Hippocampal formation (tissue), 2 donors: ENCODE data around the gene CSTF3.
"Not testable (repeated sequence)": the region's sequence is repeated elsewhere in the genome, so short reads cannot be mapped to it uniquely, and the experiment has no call there.

Experiments used
- DNase-seq, 2 donors: peaks; one replicate each; lab custom pipeline; 2025; lab: John Stamatoyannopoulos, UW

Gene CSTF3

DNA sequence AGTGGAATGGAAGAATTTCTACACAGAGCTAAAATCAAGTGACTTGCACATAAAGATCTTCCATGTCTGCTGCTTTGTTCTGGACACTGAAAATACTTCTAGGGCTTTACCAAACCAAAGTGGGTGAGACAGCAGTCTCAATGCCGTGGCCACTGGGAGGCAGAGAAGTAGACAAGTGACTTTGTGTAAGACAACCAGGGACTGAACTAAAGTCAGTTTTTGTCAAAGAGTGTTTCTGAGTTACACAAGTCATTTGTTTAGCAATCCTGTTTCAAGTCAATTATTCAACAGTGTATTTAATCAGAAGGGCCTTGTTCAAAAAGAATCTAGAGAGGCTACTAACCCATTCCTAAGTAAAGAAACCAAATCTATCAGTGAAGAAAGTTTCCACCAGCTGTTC lies 75.3 kb downstream of the CSTF3 start:
- no peak for DNase-seq

DNA sequence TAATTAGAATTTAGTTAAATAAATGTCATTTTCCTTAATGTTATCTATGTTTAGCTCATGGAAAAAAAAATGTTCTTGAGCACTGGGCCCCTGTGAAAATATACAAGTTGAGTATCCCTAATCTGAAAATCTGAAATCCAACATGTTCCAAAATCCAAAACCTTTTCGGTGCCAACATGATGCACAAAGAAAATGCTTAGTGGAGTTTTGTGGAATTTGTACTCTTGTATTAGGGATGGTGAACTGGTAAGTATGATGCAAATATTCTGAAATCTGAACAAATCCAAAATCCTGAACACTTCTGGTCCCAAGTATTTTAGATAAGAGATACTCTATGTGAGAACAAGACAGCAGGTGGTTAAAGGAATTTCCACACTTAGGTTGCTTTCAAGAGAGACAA lies 77.4 kb downstream of the CSTF3 start:
- DNase-seq: no peak

DNA sequence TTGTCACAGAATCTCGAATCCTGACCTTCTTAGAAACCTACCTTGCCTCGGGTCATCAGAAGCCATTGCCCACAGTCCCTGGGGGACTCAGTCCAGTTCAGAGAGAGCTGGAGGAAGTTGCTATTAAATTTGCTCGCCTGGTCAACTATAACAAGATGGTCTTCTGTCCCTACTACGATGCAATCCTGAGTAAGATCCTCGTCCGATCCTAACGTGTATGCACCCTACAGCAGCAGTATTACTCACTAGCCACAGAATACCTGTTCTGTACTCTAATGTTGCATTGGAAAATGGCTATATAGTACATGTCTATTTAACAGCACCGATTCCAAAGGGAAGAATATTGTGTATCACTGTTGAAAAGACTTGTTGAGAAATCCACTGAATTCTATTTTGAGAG lies 88.8 kb downstream of the CSTF3 start:
- no peak for DNase-seq

DNA sequence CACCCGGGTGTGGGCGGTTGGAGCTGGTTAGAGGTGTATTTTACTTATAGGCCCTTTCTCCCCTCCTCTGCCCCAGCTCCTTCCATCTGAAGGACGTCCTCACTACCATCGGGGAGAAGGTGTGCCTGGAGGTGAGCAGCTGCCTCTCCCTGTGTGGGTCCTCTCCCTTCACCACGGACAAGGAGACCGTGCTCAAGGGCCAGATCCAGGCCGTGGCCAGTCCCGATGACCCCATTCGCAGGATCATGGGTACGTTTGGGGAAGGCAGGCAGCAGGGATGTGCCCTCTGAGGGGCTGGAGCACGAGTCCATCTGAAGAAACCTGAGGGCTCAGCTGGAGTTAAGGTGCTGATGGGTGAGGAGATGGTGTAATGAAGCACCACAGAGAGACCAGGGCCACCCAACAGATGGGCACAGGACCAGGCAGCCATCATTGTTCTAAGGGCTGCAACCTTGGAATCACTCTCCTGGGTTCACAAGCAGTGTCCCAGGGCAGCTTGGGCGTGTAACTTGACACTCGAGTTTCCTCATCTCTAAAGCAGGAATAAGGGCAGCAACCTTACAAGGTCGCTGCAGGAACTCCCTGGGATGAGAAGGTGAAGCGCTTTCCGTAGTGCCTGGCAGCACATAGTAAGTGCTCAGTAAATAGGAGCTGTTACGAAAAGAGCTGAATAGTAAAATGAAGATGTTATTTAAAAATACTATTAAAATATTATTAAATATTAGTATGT lies 92.5 kb downstream of the CSTF3 start:
- no peak for DNase-seq

DNA sequence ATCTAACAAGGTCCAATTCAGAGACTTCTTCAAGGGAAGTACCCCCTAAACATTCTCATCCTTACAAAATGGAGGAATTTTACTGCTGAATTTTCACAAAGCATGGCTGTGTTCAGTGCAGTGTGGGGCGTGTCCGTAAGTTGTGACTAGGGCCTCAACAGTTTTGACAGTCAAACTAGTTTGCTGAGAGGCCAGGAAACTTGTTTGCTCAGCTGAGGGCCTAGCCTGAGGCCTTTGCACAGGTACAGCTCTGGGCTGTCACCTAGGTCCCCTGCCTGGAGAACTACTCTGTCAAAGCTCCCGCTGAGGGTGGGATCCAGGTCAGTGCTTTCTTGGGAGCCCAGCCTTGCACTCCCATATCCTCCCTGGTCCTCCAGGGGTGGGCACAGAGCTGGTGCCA lies 94.0 kb downstream of the CSTF3 start:
- no peak for DNase-seq

DNA sequence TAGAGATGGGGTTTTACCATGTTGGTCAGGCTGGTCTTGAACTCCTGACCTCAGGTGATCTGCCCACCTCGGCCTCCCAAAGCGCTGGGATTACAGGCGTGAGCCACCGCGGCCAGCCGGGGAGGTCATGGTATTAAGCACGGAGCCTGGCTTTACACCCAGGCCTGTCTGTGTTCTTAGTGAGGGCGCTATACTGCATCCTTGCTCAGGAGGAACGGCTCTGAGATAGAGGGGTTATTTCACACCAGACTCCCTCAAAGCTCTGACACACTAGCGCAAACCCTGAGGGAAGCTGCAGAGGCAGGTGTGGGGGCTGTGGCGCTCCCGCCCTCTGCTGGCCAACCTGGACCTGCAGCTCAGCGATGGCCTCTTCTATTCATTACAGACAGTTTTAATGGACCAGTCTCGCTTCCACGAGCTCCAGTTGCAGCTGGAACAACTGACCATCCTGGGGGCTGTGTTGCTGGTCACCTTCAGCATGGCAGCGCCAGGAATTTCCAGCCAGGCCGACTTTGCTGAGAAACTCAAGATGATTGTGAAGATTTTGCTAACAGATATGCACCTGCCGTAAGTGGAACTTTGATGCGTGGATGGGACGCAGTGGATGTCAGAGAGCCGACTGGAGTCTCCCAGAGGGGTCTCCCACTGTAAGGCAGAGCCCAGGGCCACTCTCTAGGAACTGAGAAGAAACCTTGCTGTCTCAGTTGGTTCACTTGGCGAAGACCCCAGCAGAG lies 95.7 kb downstream of the CSTF3 start:
- DNase-seq: peak; percentile 36 to 38

DNA sequence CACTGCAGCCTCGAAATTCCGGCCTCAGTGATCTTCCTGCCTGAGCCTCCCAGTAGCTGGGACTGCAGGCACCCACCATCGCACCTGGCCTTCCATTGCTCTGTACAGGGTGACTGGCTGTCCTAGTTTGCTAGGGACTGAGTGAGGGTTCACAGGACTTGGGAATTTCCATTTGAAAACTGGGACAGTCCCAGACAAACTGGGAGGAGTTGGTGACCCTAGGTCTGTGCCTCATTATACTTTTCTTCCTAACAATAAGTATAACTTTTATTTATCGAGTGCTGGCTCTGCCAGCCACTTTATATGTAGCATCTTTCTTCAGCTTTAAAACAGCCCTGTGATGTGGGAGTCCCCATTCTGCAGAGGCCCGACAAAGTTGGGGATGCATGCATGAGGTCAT lies 96.4 kb downstream of the CSTF3 start:
- no peak for DNase-seq

DNA sequence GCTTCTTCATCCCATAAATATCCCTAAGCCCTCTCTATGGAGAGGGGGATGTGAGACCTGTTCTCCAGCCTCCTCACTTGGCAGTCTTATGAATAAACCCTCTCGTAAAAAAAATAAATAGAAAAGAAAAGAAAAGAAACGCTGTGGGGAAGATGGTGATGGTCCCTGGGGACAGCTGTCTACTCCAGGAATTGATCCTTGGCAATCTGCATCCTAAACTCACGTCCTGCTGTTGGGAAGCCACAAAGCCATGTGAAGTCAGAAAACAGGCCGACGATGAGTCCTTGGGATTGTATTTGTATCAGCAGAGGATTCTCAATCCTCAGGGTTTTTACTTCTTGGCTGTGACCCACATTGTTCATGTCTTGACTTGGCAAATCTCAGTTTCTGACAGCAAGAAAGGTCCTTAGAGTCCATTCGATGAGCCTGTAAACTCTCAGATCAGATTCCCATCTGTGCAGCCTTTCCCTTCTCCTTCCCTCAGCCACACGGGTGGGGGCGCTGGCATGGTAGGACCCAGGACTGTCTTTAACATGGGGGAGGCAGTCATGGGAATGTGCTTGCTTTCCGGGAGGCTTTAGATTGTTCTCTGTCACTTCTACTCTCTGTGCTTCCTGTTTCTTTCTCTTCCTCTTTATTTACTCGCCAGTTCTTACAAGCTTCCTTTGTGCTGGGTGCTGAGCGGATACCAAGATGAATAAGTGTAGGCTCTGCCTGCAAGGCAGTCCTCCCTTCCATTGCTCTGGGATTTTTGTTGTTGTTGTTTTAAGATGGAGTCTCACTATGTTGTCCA lies 97.1 kb downstream of the CSTF3 start:
- no peak for DNase-seq

DNA sequence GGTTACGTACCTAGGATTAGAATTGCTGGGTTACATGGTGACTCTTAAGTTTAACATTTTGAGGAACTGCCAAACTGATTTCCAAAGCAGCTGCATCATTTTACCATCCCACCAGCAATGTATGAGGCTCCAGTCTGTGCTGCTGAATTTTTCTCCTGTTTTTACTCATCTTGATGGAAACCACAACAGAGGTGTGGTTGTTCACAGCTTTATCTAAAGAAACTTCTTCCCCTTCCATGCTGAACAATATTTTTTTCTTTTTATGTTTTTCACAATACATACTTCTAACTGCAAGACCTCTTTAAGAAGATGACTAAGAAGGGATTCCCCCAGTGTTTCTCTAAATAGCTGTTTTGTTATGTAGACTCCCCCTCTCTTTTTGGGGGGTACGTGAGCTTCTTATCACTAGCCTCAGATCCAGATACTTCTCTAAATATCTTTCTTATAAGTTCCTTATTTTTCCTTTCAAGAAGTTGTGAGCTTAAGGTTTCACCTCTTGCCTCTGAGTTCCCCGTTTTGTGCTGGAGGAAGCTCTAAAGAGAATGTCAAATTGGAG lies 97.9 kb downstream of the CSTF3 start:
- peak in 1 of 2 donors; percentile 15 for DNase-seq

DNA sequence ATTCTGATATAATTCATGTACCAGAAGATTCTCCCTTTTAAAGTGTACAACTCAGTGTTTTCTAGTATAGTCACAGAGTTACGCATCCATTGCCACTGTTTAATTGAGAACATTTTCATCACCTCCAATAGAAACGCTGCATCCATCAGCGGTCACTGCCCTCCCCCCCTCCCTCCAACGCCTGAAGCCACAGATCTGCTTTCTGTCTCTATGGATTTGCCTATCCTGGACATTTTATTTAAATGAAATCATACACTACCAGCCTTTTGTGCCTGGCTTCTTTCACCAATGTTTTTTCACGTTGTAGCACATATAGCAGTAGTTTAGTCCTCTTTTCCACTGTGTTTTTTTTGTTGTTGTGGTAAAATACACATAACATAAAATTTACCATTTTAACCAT lies 99.1 kb downstream of the CSTF3 start:
- DNase-seq: no peak

DNA sequence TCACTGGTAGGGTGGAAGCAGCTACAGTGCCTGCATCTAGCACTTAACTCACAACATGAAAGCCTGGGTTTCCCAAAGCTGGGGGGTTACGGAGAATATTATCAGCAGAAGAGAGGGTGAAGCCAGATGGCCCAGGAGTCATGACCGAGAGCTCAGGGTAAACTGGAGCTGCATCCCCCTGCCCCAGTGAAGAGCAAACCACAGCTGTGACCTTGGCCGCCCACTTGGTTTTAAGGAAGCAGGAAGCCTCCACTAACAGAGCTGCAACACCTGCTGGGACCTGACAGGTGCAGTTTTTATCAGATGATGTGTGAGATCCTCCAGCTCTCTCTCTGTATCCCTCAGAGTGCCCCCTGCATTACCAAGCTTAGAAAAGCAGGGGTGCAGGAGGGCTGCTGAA lies 101.0 kb downstream of the CSTF3 start:
- no peak for DNase-seq

DNA sequence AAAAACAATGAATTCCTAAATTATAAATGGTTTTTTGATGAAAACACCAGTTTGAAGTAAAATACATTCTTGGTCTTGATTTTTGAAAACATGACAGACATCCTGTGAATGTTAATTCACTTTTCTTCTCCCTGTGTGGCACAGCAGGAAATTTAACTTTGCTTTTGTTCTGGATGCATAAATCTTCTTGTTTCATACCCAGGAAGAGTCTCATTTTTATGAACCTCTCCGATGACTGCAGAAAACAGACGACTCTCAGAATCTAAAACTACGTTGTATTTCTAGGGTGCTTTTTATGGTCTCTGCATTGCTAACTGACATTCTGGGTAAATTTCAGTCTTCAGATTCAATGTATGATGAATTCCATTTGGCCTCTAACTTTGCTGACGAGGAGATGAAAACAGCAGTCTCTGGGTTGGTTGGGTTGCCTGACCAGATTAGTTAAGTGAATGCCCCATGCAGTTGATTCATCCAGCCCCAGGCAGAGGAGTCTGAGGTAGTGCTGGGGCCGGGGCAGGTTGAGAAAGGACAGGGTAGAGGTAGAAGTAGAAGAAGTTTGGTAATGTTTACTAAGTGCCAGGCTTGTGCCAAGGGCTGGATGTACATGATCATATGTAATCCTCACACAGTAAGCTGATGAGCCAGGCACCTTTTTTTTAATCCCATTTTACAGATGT lies 101.8 kb downstream of the CSTF3 start:
- no peak for DNase-seq

DNA sequence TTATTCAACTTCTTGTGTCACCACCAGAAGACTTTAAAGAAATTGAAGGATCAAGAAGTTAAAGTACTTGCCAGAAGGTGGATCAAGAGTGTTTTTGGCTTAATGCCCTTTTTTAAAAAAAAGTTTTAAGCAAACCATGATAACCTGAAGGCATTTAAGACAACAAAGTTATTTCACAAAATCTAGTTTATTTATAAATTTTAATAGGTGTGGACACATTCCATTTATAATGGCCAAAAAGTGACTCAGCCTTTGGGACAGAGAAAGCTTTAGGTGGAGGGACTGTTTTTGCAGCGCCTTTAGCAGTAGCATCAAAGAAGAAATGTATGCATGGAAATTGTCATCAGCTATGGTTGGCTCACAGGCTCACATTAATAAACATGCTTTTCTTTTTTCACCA lies 104.0 kb downstream of the CSTF3 start:
- no peak for DNase-seq

DNA sequence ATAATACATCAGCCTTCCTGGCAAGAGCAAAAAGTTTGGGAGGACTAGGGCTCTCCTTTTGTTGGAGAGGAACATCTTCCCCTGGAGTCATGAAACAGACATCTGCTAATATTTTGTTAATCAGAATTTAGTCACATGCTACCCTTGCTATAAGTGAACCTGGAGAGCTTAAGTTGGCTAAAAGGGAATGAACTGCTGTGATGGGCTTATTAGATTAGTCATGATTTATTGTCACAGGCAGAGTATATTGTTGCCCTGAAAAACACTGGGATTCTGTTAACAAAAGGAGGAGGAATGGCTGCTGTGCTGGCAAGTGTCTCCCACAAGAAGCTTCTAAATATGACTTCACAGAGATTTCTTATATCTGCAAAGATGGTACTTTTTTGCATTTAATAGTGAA lies 105.9 kb downstream of the CSTF3 start:
- DNase-seq: no peak

DNA sequence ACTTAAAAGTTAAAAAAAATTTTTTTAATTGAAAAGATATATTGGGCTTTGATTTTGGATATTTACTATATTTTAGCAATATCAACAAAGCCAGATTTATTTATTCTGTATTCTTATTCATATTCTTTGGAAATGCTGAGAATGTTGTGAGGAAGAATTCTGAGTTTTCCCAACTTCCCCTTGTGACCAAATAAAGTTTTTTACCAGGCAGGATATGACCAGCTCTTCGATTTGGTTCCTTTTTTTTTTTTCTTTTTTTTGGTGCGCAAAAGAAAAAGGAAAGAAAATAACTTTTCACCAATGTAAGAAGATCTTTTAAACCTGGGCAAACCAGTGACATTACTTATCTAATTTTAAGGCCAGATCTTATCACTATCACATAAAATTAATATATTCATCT lies 109.0 kb downstream of the CSTF3 start:
- DNase-seq: no peak

DNA sequence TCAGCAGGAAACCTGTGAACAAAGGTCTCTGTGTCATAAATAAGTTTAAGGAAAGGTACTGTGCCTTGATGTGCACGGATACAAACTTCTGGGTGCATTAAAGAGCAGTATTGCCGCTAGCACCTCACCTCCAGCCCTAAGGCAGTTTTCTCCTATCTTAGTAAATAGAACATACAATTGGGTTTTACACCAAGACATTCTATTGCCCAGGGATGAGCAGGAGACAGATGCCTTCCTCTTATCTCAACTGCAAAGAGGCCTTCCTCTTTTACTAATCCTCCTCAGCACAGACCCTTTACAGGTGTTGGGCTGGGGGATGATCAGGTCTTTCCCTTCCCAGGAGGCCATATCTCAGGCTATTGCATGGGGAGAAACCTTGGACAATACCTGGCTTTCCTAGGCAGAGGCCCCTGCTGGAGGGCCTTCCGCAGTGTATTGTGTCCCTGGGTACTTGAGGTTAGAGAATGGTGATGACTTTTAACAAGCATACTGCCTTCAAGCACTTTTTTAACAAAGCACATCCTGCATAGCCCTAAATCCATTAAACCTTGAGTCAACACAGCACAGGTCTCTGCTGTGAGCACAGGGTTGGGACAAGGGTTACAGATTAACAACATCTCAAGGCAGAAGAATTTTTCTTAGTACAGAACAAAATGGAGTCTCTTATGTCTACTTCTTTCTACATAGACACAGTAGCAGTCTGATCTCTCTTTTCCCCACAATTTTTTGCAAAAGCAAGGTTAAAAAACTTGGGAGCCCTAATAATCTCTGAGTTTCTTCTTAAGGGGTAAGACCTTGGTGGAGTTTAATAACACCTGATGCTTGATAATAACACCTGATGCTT lies 111.5 kb downstream of the CSTF3 start:
- not testable (repeated sequence) for DNase-seq

DNA sequence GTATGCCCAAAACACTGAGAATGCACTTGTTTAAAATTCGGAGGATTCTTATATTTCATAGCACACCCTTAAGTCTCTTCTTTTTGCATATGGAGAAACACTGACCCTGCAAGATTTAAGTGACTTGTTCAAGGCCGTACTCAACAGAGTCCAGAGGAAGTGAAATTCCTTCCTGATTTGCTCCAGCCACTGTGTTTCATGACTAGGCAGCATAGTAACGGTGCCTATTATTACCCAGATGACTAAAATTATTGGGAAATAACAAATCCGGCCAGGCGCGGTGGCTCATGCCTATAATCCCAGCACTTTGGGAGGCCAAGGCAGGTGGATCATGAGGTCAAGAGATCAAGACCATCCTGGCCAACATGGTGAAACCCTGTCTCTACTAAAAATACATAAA lies 112.6 kb downstream of the CSTF3 start:
- DNase-seq: peak in 1 of 2 donors; percentile 7

DNA sequence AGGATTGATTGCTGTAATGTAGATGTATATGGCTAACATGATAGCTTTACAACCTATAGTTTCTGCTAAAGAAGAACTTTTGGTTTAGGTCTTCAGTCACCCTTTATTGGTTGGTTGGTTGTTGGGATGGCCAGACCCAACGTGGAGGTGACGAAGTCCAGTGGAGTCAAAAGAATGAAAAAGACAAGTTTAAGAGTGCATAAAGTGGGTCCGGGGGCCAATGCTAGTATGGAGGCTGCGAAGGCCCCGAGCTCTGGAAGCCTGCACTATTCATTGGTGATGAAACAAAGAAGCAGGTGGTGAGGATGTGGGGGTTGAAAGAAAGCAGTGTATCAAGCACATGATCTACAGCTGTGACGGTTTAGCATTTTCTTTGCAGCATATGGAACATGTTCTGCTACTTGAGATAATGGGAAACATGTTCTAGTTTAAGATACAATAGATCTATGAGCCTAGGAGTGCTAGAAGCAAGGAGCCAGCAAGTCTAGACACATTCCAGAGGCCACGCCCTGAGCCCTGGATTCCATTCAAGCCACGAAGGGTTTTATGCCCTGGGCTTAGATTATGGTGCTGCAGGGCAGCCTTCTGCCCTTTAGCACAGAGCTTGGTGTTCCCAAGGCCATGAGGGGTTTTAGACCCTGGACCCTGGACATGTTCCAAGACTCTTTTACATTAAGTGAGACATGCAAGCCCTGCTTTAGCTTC lies 115.6 kb downstream of the CSTF3 start:
- no peak for DNase-seq

DNA sequence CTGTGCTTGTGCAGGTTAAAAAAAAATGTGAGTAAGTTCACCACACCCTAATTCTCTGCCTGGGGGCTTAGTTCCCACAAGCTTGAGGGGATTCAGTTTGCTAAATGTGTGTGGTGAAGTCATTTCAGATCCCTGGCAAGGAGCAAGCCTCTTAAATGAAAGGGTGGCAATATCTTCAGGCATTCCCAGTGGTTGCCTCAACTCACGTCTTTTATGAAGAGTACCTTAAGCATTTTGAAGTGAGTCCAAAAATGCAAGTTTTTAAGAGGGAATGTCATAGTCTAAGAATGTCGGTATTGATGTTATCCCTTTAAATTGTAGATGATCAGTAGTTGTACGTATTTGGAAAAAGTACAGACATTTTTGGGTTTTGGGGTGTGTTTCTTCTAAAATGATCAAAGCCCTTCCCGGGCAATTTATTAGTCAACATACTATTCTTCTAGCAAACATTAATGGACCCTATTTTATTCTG lies 117.0 kb downstream of the CSTF3 start:
- no peak for DNase-seq

DNA sequence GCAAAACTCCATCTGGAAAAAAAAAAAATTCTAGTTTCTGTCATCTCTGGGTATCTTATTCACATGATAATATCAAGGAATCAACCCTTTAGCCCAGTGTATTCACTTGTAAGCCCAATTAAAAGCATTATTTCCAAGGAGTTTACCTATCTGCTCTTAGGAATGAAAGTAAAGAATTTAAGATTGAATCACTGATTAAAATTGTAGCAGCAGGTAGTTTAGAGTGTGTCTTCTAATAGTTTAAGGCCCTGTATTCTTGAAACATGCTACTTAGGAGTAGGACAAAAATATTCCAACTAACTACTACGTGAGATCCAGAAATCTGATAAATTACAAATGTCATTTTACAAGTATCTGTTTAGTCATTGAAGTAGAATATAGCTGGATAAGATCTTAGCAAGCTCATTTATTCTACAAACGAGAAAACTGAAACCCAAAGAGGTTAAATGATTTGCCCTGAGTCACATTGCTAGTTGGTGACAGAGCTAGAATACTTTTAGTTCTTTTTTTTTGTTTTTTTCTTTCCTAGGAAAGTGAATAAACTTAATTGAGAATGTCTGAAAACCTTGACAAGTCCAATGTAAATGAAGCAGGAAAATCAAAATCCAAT lies 118.0 kb downstream of the CSTF3 start:
- DNase-seq: no peak
